Transverse colon (tissue), 4 donors: ENCODE measurements around the gene FGD5.

Source experiments
- CTCF ChIP-seq, 5 experiments: fragments of 200-600 bp in 3 of 5; fragments of 450-650 bp in 2 of 5; sonication (generic) in 3 of 5; IDR thresholded peaks; 1 replicate in 2 of 5; 2 replicates in 3 of 5; pipeline ENCODE4 v1.5.1; 2016 to 2017; ENCODE audit warnings: antibody characterized with exemption in 5 of 5, inconsistent platforms in 3 of 5, mild to moderate bottlenecking in 2 of 5, moderate library complexity in 1 of 5
- EP300 ChIP-seq: sonication (generic); formaldehyde crosslinking; IDR thresholded peaks from one replicate; pipeline ENCODE4 v1.6.1; 2017; ENCODE audit warnings: antibody characterized with exemption, low read depth
- POLR2A ChIP-seq: fragments of 450-650 bp; IDR thresholded peaks from one replicate; pipeline ENCODE4 v1.6.1; 2016; ENCODE audit warnings: antibody characterized with exemption, mild to moderate bottlenecking, moderate library complexity
- POLR2AphosphoS5 ChIP-seq, 3 donors: sonication (generic); formaldehyde crosslinking; IDR thresholded peaks; one replicate each; pipeline ENCODE4 v1.6.1; 2016; ENCODE audit warnings: antibody characterized with exemption in 3 of 3

- TF ChIP-seq POLR2AphosphoS5 (IDR thresholded peaks at IDR 0.05) (no peak), CTCF (IDR thresholded peaks at IDR 0.05) (no peak), POLR2A (no peak), EP300 (no peak)
These were observed 24.3 kb upstream of the FGD5 start for GRCh38 chr3:14794435-14794834.
